NCI-H345 (cell line): Measurements from ENCODE around the gene MRAS.
"Not testable (repeated sequence)": the region's sequence is repeated elsewhere in the genome, so short reads cannot be mapped to it uniquely, and the experiment has no call there.

Experiments
- DNase-seq: peaks from one replicate; lab custom pipeline; 2025; lab: John Stamatoyannopoulos, UW

Gene MRAS

DNA sequence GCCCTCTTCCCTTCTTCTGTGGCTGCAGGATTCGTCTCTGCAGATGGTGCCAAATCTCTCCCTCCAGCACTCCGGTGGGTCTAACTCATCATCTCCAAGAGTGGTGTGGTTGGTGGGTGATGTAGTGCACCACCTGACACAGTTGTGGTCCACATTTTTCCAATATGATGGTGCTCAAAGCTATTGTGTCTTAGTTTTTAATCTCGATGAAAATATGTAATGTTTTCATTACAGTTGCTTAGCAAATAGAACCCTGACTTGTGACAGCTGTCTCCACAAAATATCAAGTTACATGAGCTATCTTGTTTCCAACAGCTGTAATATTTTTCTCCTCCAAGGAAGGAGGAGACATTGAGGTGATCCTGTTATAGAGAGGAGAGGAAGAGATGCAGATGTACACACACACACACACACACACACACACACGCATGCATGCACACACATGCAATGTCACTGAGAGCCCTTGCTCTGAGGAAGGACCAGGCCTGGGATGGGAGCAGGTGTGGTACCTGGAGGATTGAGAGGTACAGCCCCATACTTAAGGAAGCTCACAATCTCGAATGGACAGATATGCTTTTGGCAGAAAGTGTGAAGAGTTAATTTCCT is 70.3 kb downstream of the MRAS start:
- no peak for DNase-seq

DNA sequence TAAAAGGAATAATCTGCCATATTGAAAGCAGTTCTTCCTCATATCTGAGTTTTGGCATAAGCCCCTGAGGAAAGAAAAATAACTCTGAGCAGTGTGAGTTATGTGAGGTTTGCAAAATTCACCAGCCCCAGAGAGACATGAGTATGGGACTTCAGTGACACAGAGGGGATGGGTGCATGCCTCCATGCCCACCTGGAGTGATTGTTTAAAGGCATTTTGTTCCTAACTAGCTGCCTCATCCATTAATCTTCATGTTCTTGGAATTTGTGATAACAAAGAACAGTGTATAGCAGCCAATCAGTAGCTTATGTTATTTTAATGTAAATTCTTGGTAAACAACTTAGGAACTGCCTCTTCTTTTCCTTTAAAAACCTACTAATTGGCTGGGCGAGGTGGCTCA is 74.9 kb downstream of the MRAS start:
- no peak for DNase-seq

DNA sequence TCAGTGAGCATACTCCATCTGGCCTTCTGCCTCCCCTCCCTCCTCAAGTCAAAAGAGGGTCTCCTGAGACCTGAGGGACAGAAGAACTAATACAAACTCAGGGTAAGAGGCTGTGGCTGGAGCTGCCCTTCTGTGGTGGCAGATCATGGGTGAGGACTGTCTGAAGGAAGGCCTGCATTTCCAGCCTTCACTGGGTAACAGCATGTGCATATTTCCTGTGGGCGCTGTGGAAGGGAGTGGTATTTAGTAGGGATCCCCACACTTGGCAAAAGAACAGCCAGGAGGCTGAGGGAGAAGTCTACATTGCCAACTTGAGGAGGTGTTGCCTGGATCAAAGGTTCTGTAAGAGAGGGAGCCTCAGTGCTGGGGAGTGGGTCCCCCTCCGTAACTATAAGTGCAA is 75.9 kb downstream of the MRAS start:
- no peak for DNase-seq

DNA sequence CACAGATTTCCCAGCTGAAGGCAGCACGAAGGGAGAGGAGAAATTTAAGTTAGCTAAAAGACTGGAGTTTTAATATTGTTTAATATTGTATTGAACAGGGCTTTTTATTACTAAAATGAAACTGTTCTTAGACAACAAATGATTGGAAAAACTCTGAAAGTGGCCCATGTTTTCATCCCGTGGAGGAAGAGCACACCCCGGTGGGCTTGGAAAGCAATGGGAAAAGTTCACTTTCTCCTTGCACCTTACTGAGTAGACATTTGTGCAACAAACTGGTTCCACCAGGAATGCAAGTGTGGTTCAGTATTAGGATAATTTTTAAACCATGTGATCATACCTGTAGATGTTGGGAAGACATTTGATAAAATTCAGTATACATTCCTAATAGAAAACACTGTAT is 77.8 kb downstream of the MRAS start:
- peak; percentile 0 for DNase-seq

DNA sequence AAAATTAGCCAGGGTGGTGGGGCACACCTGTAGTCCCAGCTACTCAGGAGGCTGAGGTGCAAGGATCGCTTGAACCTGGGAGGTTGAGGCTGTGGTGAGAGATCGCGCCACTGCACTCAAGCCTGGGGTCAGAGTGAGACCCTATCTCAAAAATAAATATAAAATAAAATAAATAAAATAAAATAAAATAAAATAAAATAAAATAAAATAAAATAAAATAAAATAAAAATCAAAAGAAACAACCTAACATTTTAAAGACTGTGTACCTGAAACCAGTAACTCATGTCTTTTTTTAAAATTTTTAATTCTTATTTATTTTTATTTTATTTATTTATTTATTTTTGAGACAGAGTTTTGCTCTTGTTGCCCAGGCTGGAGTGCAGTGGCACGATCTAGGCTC is 78.4 kb downstream of the MRAS start:
- DNase-seq = not testable (repeated sequence)

DNA sequence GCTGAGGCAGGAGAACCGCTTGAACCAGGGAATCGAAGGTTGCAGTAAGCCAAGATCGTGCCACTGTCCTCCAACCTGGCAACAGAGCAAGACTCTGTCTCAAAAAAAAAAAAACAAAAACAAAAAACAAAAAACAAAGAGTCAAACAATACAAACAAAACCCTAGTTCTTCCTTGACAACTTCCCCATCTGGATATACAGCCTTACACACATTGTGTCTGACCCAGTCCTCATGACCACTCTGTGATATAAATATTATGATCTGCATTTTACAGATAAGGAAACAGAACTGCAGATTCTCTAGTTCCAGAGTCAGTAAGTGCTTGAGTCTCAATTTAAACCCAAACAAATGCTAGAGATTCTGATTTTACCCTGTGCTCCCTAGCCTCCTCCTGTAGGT is 81.3 kb downstream of the MRAS start:
- no peak for DNase-seq

DNA sequence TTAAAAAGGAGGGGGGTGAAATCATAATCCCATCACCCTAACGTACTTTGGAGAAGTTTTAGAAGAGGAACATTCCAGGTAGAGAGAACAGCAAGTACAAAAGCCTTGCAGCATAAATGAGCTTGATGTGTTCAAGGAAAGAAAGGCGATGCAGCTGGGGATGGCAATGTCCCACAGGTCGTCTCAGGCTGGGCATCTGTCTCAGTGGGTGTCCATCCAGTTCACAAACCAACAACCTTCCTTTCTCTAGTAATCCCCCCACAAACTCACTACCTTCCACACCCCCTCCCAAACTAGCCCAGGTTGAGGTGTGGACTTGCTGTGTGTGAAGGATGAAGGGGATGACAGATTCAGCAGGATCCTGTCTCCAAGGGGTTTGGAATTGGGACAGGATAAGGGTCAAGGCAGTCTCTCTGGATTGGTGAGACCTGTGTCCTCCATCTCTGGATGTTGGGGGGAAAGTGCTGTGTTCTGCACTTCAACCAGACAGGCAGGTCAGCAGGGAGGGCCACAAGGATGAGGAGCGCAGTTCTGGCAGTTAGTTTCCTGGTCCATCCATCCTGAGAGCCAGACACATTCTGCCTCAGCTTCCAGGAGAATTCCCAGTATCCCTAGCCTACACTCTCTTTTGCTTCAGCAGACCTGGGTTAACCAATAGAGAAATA is 84.3 kb downstream of the MRAS start:
- no peak for DNase-seq

DNA sequence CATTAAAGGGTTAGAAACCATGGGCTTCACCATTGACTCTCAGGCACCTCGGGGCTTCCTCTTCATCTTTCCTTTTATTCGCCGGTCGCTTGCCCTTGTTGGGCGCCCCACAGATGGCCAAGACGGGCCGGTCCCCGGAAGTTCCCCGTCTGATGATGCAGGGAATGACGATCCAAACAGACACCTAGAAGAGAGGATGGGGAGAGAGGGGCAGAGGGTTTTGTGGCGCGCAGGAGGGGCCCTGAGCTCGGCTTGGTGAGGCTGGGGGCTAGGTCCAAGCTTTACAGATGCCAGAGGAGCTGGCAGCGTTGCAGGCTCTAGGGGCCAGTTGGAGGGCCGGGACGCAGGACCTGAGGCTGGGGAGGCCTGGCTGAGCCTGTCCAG is 85.5 kb downstream of the MRAS start:
- no peak for DNase-seq

DNA sequence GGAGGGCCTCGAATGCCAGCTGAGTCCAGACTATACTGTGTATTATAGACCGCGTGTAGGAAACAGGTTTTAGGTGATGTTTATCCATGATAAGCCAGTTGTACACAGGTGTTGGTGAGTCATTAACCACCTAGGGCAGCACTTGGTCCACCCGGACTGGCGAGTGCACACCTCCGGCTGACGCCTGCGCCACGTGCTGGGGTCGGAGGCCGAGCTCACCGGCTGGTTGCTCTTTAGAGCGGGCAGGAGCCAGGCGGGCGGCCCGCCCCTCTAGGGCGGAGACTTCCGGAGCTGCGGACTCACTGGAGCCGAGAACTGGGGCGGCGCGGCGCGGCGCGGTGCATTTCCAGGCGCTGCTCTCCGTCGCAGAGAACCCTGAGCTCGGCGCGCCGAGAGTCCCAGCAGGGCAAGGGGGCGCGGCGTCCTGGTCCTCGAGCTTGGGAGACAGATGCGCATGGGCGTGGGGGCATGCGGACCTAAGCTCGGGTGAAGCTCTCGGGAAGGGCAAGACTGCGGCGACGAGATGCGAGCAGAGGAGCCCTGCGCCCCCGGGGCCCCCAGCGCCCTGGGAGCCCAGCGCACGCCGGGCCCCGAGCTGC is 86.0 kb downstream of the MRAS start, which contains the start of gene ESYT3:
Gene ESYT3, plus strand, starts transcription at position 341 of the 599 bp plus-strand sequence. Its CDS starts 183 bp downstream, at position 524.
- peak; percentile 56 for DNase-seq

DNA sequence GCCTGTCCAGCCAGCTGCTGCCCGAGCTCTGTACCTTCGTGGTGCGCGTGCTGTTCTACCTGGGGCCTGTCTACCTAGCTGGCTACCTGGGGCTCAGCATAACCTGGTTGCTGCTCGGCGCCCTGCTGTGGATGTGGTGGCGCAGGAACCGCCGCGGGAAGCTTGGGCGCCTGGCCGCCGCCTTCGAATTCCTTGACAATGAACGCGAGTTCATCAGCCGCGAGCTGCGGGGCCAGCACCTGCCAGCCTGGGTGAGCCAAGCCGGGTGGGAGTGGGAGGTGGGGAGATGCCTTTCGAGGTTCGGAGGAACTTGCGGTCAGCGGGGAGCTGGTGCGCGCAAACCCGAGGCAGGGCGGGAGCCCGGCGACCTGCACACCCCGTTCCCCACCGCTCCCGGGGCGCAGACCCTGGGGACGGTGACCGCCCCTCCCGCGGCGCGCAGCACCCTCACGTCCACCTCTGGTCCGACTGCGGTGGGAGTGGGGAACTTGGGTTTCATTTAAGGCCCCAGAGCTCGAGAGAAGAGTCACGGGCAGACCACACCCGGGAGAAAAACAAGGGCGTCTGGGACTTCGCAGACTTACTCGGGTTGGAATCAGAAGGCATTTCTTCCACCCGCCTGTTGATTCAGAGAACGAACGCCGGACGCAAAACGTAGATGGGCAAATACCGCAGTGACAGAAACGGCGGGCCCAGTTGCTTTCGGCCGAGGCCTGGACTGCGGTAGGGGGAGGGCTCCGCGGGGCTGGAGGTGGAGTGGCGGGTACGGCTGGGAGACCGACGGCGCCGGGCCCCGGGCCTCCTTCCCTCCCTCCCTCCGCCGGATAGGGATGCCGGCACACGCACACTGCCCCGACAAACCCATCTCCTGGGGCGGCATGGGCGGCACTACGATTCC is 86.7 kb downstream of the MRAS start:
- DNase-seq = no peak

DNA sequence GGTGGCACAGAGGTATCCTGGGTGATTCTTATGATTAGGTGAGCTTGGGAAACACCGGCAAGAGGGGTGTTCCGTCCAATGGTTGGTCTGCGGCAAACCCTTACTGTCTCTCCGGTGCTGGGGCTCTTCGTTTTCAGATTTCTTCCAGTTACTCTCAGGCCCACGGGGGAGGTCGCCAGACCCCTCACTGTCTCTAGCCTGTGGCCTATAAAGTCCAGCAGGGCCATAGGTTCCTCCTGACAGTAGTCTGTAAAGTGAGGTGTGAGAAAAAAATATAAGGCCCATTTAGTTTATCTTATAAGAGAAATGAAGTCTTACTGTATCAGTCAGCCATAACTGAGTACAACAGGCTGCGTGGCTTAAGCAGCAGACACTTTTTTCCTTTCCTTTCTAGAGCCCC is 87.5 kb downstream of the MRAS start:
- DNase-seq = no peak

DNA sequence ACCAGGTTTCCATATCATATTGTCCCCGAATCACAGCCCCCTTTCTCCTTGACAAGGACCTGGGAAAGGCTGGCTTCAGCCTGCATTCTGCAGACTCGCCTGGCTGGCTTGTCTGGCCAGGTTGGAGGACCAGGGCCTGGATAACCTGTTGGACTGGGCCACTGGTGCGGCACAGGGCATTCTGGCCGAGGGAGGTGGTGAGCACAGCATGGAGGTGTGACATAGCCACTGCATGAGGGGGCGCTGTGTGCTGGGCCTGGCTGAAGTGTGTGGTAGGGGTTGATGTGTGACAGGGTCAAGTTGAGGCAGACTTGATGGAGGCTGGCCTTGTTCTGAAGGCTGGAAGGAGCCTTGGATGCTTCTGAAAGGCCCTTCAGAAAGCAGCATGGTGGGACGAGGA is 88.9 kb downstream of the MRAS start:
- no peak for DNase-seq

DNA sequence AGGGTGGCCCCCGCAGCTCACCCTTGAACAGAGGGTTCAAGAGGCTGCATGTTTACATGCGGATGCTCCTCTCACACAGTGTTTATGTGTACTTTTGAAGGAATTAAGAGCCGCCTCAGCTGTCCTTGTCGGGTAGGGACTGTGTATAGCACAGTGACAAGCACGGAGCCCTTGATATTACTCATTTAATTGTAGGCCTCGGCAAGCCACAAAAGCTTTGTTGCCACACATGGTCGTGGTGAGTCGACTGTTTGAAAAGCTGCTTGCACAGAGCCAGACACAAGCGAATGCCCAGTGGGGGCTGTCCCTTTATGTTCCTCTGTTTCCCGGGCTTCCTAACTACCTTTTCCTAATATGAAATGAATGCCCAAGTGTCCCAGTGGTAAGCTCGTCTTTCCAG is 90.5 kb downstream of the MRAS start:
- no peak for DNase-seq

DNA sequence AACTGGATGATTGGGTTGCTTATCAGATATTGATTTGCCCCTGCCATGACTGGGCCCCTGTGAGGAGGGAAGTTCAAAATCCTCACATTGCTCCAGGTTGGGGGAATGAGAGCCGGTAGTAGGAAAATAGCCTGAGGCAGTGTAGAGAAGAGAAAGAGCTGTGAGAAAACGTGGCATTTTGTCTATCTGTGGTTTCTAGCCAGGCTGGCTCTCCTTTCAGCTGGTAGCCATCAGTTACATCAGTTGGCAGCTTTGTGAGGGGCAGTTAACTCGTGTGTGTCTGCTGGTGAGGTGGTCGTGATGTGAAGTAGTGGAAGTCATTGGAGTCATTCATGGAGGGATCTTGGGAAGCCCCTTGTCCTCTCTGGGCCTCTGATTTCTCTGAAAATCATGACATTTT is 91.3 kb downstream of the MRAS start:
- DNase-seq = no peak

DNA sequence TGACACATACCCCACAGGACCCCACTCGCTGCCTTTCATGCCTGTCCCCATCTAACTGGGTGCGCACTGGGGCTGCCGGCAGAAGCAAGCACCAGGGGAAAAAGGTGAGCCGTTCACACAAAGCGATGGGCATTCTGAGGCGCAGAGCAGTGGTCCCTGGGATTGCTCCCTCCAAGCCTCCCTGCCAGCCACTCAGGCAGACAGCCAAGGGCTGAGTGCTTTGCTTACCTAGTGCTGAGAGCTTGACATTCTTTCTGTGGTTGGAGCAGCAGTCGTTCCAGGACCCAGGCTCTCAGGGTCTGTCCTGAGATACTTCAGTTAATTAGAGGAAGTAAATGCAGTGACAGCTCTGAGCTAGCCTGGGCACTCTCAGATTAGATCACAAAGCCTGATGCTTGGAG is 91.7 kb downstream of the MRAS start:
- no peak for DNase-seq

DNA sequence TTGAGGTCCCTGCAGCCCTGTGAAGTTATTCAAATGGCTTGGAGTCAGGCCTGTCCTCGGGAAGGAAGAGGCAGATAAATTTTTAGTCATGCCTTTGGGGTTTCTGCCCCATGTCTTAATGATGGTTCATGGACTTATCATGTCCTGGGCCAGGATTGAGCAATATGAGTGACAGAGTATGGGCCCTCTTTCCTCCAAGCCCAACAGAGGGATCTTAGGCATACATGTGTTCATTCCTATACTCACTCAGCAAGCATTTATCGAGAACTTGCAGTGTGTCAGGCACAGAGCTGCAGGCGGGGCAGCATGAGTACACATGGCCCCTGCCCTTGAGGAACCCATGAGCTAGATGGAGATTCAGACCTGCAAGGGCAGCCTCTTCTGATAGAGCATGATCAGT is 92.2 kb downstream of the MRAS start:
- no peak for DNase-seq

DNA sequence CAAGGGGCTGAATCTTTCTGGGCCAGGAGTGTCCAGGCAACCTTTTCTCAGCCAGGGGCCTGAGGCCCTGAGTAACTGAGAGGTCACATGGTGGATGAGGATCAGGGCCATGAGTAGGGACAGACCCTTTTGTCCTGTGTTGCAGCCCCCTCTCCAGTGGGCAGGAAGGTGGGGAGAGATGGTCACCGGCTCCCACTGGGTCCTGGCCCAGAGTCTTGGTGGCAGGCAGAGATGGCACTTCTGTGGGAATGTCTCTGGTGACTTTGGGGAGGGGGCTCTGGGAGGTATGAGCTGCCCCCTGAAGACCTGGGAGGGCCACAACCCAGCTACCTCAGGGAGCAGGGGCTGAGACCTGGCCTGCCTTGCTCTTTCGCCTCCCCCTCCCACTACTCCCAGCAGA is 92.9 kb downstream of the MRAS start:
- DNase-seq = no peak

DNA sequence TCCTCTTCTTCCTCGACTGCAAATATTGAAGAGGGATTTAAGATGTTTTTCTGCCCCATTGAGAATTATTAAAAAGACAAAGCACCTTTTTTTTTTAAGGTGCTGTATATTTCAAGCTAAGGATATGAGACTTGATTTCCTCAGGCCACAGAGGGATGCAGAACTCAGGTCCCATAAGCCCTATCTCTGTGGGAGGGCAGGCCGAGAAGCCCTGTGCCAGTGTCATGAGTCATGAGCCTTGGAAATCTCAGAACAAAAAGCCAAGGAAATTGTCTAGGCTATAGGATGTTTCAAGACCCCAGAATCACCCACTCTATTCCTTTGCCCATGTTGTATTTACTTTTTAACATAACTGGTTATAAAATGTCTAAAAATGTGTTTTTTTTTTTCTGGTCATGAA is 93.4 kb downstream of the MRAS start:
- DNase-seq = no peak

DNA sequence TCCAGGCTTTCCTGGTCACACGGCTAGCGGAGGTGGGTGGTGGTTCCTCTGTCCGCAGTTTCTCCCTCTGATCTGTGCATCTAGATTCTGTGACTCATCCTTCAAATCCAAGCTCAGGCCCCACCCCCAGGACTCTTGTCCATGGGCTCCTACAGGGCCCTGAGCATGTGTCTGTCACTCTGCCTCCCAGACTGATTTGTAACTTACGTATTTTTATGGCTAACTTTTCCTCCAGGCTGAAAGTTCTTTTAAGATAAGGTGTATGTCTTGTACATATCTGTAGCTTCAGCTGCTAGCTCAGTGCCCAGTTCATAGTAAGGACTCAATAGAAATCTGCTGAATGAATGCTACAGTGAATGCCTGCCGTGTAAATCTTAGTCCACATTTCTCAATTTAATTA is 94.1 kb downstream of the MRAS start:
- no peak for DNase-seq

DNA sequence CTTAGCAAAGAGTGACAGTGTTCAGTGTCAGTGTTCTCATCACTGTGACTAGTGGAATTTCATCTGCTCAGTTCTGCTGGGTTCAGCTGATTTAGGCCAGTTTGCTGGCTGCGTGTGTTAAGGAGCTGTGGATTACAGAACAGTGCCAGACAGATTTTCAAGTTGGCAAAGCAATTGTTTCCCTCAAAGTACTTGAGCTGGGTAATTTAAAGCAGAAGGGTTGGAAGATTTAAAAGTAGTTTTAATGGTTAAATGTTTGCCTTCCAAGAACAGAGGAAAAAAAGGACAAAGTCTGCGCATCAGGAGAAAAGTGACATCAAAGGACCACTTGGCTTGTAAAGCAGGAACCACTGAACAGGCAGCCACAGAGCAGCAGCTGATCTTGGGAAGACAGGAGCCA is 94.7 kb downstream of the MRAS start:
- no peak for DNase-seq

DNA sequence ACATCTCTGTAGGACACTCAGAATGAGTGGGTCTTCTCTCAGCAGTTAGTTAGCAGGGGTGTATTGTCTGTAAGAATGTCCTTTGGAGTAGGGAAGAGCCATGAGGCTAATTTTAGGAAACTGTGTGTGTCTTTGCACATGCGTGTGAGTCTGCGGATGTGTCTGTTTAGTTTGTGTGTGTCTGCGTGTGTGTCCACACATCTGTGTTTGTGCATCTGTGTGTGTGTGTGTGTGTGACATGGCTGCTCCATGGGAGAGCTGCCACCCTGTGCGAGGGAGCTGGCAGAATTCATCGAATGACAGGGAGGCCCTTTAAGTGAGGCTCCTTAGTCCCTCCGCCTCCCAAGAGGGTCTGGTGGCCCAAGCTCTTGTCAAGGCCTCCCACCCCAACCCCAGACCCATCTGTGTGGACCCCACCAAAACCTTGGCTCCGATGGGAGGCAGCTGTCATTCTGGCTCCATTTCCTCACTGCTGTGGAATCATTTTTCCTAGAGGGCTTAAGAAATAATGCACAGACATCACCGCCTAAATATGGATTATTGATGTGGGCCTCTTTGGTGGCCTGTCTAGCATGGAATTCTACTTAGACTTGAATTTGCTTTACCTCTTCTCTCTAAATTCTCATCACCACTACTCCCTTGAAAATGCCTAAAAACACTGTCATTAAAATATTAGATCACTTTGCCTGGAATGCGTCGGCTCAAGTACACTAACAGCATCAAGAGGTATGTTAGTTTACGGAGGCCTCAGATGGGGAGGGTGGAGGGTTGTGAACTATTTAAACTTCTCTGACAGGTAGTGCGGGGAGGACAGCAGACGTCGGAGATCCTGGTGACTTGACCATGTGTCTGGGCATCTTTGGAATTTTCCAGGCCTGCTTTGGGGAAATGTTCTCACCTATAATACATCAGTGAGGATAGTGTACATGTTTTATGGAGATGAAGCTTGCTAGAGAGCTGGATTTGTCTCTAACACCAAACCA is 95.4 kb downstream of the MRAS start:
- DNase-seq = no peak

DNA sequence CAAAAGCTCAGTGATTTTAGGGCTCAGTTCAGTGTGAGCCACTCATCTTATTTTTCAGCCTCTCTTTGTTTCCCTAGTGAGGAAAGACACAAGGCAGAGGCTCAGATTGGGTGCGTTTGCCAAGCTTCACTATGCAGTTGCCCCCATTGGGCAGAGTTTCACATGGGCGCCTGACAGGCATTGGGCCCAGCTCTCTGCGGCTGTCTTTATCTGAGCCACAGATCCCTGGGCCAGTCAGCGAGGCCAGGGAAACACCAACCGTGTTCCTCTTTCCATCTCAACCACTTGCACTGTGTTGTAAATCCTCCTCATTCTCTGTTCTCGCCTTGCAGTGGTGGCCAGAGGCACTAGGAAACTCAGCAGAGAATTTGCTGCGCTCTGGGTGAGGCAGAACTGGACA is 96.9 kb downstream of the MRAS start:
- no peak for DNase-seq
